22Rv1 (cell line): Measurements from ENCODE around the gene TAS1R1.

Experiments
- H3K27ac ChIP-seq: fragments of 450-650 bp; 2 replicates; pipeline ENCODE4 v1.5.1; 2017
- CTCF ChIP-seq: fragments of 450-650 bp; IDR thresholded peaks from 2 replicates; pipeline ENCODE4 v1.5.1; 2017; ENCODE audit warnings: mild to moderate bottlenecking
- ZFX ChIP-seq: fragments of 450-650 bp; IDR thresholded peaks from 2 replicates; pipeline ENCODE4 v1.6.1; 2017; ENCODE audit warnings: antibody characterized with exemption, borderline replicate concordance

Gene TAS1R1

DNA sequence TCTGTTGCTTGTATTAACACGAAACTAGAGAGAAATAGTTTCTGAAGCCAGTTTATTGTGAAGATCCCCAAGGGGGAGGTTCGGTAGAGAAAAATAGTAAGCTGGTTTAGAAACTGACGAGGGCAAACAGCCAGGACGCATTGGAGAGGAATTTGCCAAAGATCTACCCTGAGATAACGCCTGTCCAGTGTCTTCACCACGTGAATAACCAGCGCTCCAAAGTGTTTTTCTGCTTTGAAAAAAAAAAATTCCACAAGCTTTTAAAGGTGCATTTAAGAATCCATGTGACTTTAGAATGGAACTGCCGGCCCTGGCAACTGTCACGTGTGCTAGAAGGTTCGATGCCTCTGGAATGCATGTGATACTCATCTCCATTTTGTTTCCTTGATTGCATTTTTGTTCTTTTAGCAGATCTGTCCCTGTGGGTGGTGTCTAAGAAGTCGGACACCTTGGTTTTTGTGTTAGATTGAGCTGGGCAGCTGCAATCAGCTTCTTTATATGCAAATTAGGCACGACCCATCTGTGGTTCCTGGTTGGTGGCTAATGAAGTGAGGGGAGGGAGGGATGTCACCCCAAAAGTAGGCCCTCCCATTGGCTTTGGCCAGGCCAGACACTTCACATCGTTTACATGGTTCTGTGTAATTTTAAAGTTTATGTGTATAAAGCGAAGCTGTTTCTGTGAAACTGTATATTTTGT lies 68.3 kb downstream of the TAS1R1 start:
- no peak for TF ChIP-seq CTCF
- TF ChIP-seq ZFX: no peak

GRCh38 chr1:6624710-6625583 lies 69.8 kb downstream of the TAS1R1 start, which contains the start of gene THAP3:
THAP3 (plus strand) TSS chr1:6624868; CDS start chr1:6625219, 351 bp downstream.
- TF ChIP-seq CTCF (no peak), ZFX (peak; percentile 89; the same call in 1 of the 2 replicates)
- H3K27ac ChIP-seq: peak within 1 kb of the TSS; percentile 90

More for the DNA sequence above, 68.3 kb downstream of the TAS1R1 start:
- H3K27ac ChIP-seq: peak overlapping the region; percentile 90

DNA sequence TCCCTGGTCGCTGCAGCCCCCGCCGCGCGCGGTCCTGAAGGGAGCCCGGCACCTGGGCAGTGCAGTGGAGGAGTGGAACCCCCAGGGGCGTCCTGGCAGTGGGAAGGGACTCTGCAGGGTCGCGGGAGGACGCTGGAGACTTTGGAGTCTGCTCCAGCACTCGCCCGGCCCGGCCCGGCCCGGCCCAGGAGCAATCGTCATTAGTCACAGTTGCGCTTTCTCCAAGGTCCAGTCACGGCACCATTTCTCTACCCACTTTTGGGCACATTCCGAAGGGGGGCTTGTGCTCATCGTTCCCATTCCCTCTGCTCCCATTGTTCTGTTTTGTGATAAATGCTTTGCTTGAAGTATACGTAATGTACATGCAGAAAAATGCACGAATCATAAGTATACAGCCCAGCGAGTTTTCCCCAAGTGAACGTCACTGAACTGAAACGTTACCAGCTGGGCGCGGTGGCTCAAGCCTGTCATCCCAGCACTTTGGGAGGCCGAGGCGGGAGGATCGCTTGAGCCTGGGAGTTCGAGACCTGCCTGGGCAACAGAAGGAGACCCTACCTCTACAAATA lies 70.6 kb downstream of the TAS1R1 start:
- TF ChIP-seq ZFX: no peak
- TF ChIP-seq CTCF: no peak
- H3K27ac ChIP-seq: peak overlapping the region; percentile 90

GRCh38 chr1:6627031-6627430 lies 71.9 kb downstream of the TAS1R1 start:
- no peak overlapping the region for H3K27ac ChIP-seq
- no peak for TF ChIP-seq CTCF
- TF ChIP-seq ZFX: no peak

DNA sequence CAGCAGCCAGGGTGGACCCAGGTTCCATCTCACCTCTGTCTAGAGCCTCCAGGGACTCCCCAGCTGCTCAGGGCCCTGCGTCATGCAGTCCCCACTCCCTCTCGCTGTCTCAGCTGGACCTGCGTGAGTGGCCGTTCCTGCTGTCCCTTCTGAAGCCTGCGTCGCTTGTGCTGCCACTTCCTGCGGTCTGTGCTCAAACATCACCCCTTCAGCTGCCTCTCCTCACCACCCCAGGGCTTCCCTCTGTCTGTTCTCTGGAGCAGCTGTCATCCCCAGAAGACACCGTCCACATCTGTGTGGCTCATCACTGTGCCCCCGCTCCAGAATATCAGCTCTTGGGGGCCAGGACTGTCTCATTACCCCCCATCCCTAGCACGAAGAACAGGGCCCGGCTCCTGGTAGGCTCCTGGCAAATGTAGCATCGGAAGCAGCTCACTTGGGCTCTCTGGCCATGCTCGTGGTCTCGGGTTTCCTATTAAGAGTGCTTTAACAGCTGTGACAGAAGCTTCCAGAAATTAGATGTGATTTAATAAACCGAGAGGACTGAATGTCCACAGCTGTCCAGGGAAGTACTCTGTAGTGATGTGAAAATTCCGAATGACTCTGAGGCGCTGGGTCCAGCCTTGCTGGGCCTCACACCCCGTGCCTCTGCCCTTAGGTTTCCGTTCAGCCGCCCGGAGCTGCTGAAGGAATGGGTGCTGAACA lies 72.9 kb downstream of the TAS1R1 start:
- H3K27ac ChIP-seq: no peak overlapping the region
- no peak for TF ChIP-seq ZFX
- TF ChIP-seq CTCF: no peak

DNA sequence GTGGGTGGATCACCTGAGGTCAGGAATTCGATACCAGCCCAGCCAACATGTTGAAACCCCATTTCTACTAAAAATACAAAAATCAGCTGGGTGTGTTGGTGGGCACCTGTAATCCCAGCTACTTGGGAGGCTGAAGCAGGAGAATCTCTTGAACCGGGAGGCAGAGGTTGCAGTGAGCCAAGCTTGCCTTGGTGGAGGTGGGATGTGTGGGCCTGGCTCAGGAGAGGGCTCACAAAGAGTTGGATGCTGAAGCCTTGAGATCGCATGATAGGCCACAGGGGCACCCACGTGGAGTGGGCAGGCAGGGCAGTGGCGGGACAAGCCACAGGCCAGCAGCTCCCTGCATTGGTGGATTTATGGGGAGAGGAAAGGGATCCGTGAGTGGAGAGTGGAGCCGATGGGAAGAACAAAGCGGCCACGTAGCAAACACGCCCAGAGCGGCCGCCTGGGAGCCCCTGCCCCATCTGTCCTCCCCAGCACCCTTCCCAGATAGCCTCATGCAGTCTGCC lies 73.9 kb downstream of the TAS1R1 start:
- TF ChIP-seq CTCF: no peak
- no peak overlapping the region for H3K27ac ChIP-seq
